DOHH2 (cell line): ENCODE results near the gene C15orf61.

Source experiments
- H3F3A ChIP-seq: fragments of 200-600 bp; sonication (generic), shearing (Covaris generic); 2 replicates; pipeline ENCODE4 v1.6.0; 2016; ENCODE audit warnings: antibody characterized with exemption, mild to moderate bottlenecking; ENCODE audit not compliant: control insufficient read depth, insufficient read depth
- H3K27ac ChIP-seq: fragments of 200-600 bp; sonication (generic); 2 replicates; pipeline ENCODE4 v1.5.1; 2014; ENCODE audit warnings: low read depth, mild to moderate bottlenecking, low read length, moderate library complexity
- H3K27me3 ChIP-seq: fragments of 200-600 bp; sonication (generic); 2 replicates; pipeline ENCODE4 v1.6.1; 2014; ENCODE audit warnings: mild to moderate bottlenecking, low read length, mixed read lengths; ENCODE audit not compliant: control insufficient read depth
- H3K36me3 ChIP-seq: fragments of 200-600 bp; sonication (generic); 2 replicates; pipeline ENCODE4 v1.6.1; 2014; ENCODE audit warnings: mild to moderate bottlenecking, low read length, moderate library complexity, mixed read lengths; ENCODE audit not compliant: control insufficient read depth
- H3K4me1 ChIP-seq: fragments of 200-600 bp; sonication (generic); 2 replicates; pipeline ENCODE4 v1.6.1; 2014; ENCODE audit warnings: mild to moderate bottlenecking, low read length, mixed read lengths; ENCODE audit not compliant: control insufficient read depth
- H3K4me2 ChIP-seq: fragments of 200-600 bp; sonication (generic); 2 replicates; pipeline ENCODE4 v1.6.0; 2014; ENCODE audit warnings: mild to moderate bottlenecking, low read length, moderate library complexity
- H3K4me3 ChIP-seq: fragments of 200-600 bp; sonication (generic); 2 replicates; pipeline ENCODE4 v1.5.1; 2014; ENCODE audit warnings: mild to moderate bottlenecking, low read length, mixed read lengths
- H3K79me2 ChIP-seq: fragments of 200-600 bp; sonication (generic); 2 replicates; pipeline ENCODE4 v1.6.1; 2014; ENCODE audit warnings: mild to moderate bottlenecking, low read length, mixed read lengths; ENCODE audit not compliant: control insufficient read depth
- H3K9me2 ChIP-seq: fragments of 200-600 bp; sonication (generic); replicated peaks from 2 replicates; pipeline ENCODE4 v1.6.1; 2014; ENCODE audit warnings: mild to moderate bottlenecking, low read length, mixed read lengths; ENCODE audit not compliant: control insufficient read depth
- H3K9me3 ChIP-seq: fragments of 200-600 bp; sonication (generic); 2 replicates; pipeline ENCODE4 v1.6.1; 2014; ENCODE audit warnings: antibody characterized with exemption, low read length, mixed read lengths; ENCODE audit not compliant: control insufficient read depth, insufficient read depth
- H4K20me1 ChIP-seq: fragments of 200-600 bp; sonication (generic); 2 replicates; pipeline ENCODE4 v1.6.0; 2014; ENCODE audit warnings: low read depth, mild to moderate bottlenecking, antibody characterized with exemption, low read length, moderate library complexity; ENCODE audit not compliant: control insufficient read depth, insufficient read depth
- CTCF ChIP-seq: fragments of 200-600 bp; sonication (generic); IDR thresholded peaks from one replicate; pipeline ENCODE4 v1.5.1; 2014; ENCODE audit warnings: antibody characterized with exemption, mild to moderate bottlenecking, low read depth, low read length; ENCODE audit not compliant: poor library complexity, severe bottlenecking
- EZH2phosphoT487 ChIP-seq: fragments of 200-600 bp; sonication (generic); IDR thresholded peaks from 2 replicates; pipeline ENCODE4 v1.6.1; 2017; ENCODE audit warnings: borderline replicate concordance, mild to moderate bottlenecking, antibody characterized with exemption, low read length, moderate library complexity, mixed read lengths

Gene C15orf61

GRCh38 chr15:67570875-67571647 lies 50.1 kb downstream of the C15orf61 start:
- Histone ChIP-seq H3K9me2 (no peaks in the 10 kb centered on the region), H3K4me3 (no peak overlapping the region), H3F3A (no peaks in the 10 kb centered on the region), H3K36me3 (no peaks in the 10 kb centered on the region), H3K79me2 (no peaks in the 10 kb centered on the region), H3K27ac (no peak overlapping the region), H3K9me3 (no peaks in the 10 kb centered on the region), H4K20me1 (no peaks in the 10 kb centered on the region), H3K27me3 (no peaks in the 10 kb centered on the region), H3K4me1 (peaks cover 23% of the 10 kb centered on the region), H3K4me2 (no peak overlapping the region)
- TF ChIP-seq CTCF, result no peak
- TF ChIP-seq EZH2phosphoT487, result no peak

DNA sequence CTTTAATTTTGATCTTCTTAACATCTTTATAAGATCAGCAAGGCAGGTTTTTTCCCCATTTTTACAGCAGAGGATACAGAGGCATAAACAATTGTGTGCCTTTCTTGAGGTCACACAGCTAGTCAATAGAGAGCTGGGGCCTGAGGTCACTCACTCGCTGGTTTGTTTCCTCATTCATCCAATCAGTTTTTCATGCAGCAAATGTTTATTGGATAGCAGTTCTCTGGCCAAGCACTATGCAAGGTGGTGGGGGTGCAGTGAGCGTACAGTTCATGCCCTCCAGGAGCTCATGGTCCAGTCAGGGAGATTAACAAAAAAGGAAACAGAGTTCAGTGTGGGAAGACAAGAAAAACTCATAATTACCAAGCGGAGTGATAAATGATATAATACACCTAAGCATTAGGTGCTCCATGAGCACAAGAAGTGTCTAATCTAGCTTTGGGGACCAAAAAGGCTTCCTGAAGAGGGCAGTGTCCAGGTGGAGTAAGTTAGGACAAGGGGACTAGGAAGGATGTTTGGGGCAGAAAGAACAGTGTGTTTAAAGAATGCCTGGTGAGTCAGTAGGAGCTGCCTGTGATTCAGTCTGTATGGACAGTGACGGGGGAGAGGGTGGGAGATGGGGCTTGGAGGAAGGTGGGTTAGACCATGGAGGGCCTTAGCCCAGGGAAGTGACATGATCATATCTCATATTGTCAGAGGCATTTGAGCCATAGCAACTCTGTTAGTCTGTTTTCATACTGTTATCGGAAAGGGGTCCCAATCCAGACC lies 50.9 kb downstream of the C15orf61 start:
- H3K79me2 ChIP-seq, result no peaks in the 10 kb centered on the region
- H4K20me1 ChIP-seq, result no peaks in the 10 kb centered on the region
- no peak overlapping the region for H3K4me3 ChIP-seq
- H3K27ac ChIP-seq, result no peak overlapping the region
- no peaks in the 10 kb centered on the region for H3F3A ChIP-seq
- H3K9me2 ChIP-seq, result no peaks in the 10 kb centered on the region
- no peaks in the 10 kb centered on the region for H3K27me3 ChIP-seq
- TF ChIP-seq CTCF, result no peak
- no peak for TF ChIP-seq EZH2phosphoT487
- peaks cover 23% of the 10 kb centered on the region for H3K4me1 ChIP-seq
- no peaks in the 10 kb centered on the region for H3K9me3 ChIP-seq
- H3K4me2 ChIP-seq, result no peak overlapping the region
- H3K36me3 ChIP-seq, result no peaks in the 10 kb centered on the region

DNA sequence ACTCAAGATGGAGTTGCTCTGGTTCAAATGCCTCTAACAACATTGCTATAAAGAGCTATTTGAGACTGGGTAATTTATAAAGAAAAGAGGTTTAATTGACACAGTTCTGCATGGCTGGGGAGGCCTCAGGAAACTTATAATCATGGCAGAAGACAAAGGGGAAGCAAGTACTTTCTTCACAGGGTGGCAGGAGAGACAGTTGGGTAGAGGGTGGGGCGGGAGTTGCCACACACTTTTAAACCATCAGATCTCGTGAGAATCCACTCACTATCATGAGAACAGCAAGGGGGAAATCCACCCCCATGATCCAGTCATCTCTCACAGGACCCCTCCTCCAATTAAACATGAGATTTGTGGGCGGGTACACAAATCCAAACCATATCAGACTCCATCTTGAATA lies 52.3 kb downstream of the C15orf61 start:
- Histone ChIP-seq H3K9me3 (no peaks in the 10 kb centered on the region), H3K4me2 (no peak overlapping the region), H3K36me3 (no peaks in the 10 kb centered on the region), H3K79me2 (no peaks in the 10 kb centered on the region), H3K27ac (no peak overlapping the region), H3K4me1 (peaks cover 23% of the 10 kb centered on the region), H3K4me3 (no peak overlapping the region), H3K9me2 (no peaks in the 10 kb centered on the region), H3F3A (no peaks in the 10 kb centered on the region), H3K27me3 (no peaks in the 10 kb centered on the region), H4K20me1 (no peaks in the 10 kb centered on the region)
- no peak for TF ChIP-seq CTCF
